Neural progenitor cell (in vitro differentiated cells): ENCODE data around the gene NUCB1. TPM values are rescaled to one million over a fixed set of nuclear protein-coding genes. Genes with fewer than 3 reads are reported as not detected.
A peak's percentile ranks its signal among the peaks of the same experiment; 100 is the strongest.

Source experiments
- DNase-seq: peaks from one replicate; pipeline ENCODE4 v3.0.0-alpha.2; 2016; ENCODE audit warnings: low spot score
- H2AFZ ChIP-seq: fragments of 200-600 bp; sonication (generic); replicated peaks from 2 replicates; pipeline ENCODE4 v1.6.1; 2016; ENCODE audit warnings: antibody characterized with exemption
- H3F3A ChIP-seq: fragments of 200-600 bp; sonication (generic); 2 replicates; pipeline ENCODE4 v1.6.1; 2016; ENCODE audit warnings: antibody characterized with exemption, low read depth
- H3K27ac ChIP-seq: fragments of 200-600 bp; sonication (generic); 2 replicates; pipeline ENCODE4 v1.5.1; 2016; ENCODE audit warnings: mild to moderate bottlenecking
- H3K27me3 ChIP-seq: fragments of 200-600 bp; sonication (generic); 2 replicates; pipeline ENCODE4 v1.6.1; 2016; ENCODE audit warnings: mild to moderate bottlenecking, moderate library complexity
- H3K36me3 ChIP-seq: fragments of 200-600 bp; sonication (generic); 2 replicates; pipeline ENCODE4 v1.5.1; 2016
- H3K4me1 ChIP-seq: fragments of 200-600 bp; sonication (generic); 2 replicates; pipeline ENCODE4 v1.6.1; 2016; ENCODE audit warnings: mixed run types
- H3K4me2 ChIP-seq: fragments of 200-600 bp; sonication (generic); 2 replicates; pipeline ENCODE4 v1.6.1; 2016
- H3K4me3 ChIP-seq: fragments of 200-600 bp; sonication (generic); 2 replicates; pipeline ENCODE4 v1.5.1; 2016
- H3K79me2 ChIP-seq: fragments of 200-600 bp; sonication (generic); 2 replicates; pipeline ENCODE4 v1.6.1; 2016; ENCODE audit warnings: low read depth
- H3K9ac ChIP-seq: fragments of 200-600 bp; sonication (generic); 2 replicates; pipeline ENCODE4 v1.6.1; 2016
- H3K9me3 ChIP-seq: fragments of 200-600 bp; sonication (generic); 2 replicates; pipeline ENCODE4 v1.5.1; 2016; ENCODE audit warnings: low read depth
- H4K20me1 ChIP-seq: fragments of 200-600 bp; sonication (generic); 2 replicates; pipeline ENCODE4 v1.6.1; 2016; ENCODE audit warnings: low read depth
- H3K27ac Mint-ChIP-seq: 3 replicates; pipeline ENCODE4 v1.8.0; 2021; ENCODE audit warnings: mixed read lengths
- H3K27me3 Mint-ChIP-seq: 2 replicates; pipeline ENCODE4 v1.8.0; 2022; ENCODE audit warnings: low read depth, mild to moderate bottlenecking, inconsistent platforms, moderate library complexity, mixed read lengths; ENCODE audit not compliant: insufficient read depth
- H3K36me3 Mint-ChIP-seq: 3 replicates; pipeline ENCODE4 v1.8.0; 2021; ENCODE audit warnings: mixed read lengths
- H3K4me1 Mint-ChIP-seq: 3 replicates; pipeline ENCODE4 v1.8.0; 2021; ENCODE audit warnings: mixed read lengths
- H3K4me3 Mint-ChIP-seq: 3 replicates; pipeline ENCODE4 v1.8.0; 2021; ENCODE audit warnings: mild to moderate bottlenecking, moderate library complexity, mixed read lengths
- H3K9me3 Mint-ChIP-seq: 3 replicates; pipeline ENCODE4 v1.8.0; 2020; ENCODE audit warnings: mixed read lengths
- EZH2 ChIP-seq: fragments of 200-600 bp; sonication (generic); IDR thresholded peaks from 2 replicates; pipeline ENCODE4 v1.6.1; 2017; ENCODE audit warnings: antibody characterized with exemption, mild to moderate bottlenecking, moderate library complexity
- EZH2phosphoT487 ChIP-seq: fragments of 200-600 bp; sonication (generic); IDR thresholded peaks from 2 replicates; pipeline ENCODE4 v1.6.1; 2017; ENCODE audit warnings: antibody characterized with exemption
- total RNA-seq: library from RNA; depleted of rRNA; stranded (reverse); fragments of >200 nt; gene quantifications from 2 replicates; pipeline ENCODE4 v1.2.3, GENCODE V29; 2015; ENCODE audit warnings: low replicate concordance
- TF ChIP-seq, protein P1 (sequence below): fragments of 200-600 bp; sonication (generic); IDR thresholded peaks from 2 replicates; pipeline ENCODE4 v1.5.1; 2017; ENCODE audit warnings: antibody characterized with exemption, mild to moderate bottlenecking

NUCB1 gene
- total RNA-seq, 1 donor from 2014 or later, result 73.5 TPM

DNA sequence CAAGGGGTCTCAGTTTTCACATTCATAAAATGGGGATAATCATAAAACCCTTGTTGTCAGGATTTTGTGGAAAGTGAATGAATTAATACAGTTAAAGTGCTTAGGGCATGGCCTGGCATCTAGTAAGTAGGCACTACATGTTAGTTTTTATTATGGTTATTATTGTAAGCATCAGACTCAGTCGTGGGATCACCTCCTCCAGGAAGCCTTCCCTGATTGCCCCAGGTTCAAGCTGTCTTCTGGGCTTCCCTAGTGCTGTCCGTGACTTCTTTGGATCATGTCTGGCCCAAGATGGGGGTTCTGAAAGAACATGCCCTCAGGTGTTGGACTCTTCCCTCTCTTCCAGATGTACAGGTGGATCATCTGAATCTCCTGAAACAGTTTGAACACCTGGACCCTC is 10.7 kb downstream of the NUCB1 start:
- Mint-ChIP-seq H3K9me3 (no peaks in the 10 kb centered on the region), H3K36me3 (peaks cover 30% of the 10 kb centered on the region), H3K4me1 (no peaks in the 10 kb centered on the region), H3K4me3 (no peak overlapping the region), H3K27me3 (peaks cover 2% of the 10 kb centered on the region), H3K27ac (no peak overlapping the region)
- no peaks in the 10 kb centered on the region for H3K9me3 ChIP-seq
- no peaks in the 10 kb centered on the region for H3K27me3 ChIP-seq
- no peaks in the 10 kb centered on the region for H3K36me3 ChIP-seq
- no peak overlapping the region for H3K27ac ChIP-seq
- H4K20me1 ChIP-seq, result no peaks in the 10 kb centered on the region
- H3K4me1 ChIP-seq, result no peaks in the 10 kb centered on the region
- no peaks in the 10 kb centered on the region for H3F3A ChIP-seq
- no peak overlapping the region for H3K4me2 ChIP-seq
- no peak for DNase-seq
- TF ChIP-seq EZH2 (no peak), EZH2phosphoT487 (no peak)
- TF ChIP-seq, protein P1, sequence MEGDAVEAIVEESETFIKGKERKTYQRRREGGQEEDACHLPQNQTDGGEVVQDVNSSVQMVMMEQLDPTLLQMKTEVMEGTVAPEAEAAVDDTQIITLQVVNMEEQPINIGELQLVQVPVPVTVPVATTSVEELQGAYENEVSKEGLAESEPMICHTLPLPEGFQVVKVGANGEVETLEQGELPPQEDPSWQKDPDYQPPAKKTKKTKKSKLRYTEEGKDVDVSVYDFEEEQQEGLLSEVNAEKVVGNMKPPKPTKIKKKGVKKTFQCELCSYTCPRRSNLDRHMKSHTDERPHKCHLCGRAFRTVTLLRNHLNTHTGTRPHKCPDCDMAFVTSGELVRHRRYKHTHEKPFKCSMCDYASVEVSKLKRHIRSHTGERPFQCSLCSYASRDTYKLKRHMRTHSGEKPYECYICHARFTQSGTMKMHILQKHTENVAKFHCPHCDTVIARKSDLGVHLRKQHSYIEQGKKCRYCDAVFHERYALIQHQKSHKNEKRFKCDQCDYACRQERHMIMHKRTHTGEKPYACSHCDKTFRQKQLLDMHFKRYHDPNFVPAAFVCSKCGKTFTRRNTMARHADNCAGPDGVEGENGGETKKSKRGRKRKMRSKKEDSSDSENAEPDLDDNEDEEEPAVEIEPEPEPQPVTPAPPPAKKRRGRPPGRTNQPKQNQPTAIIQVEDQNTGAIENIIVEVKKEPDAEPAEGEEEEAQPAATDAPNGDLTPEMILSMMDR, result no peak
- no peak overlapping the region for H3K9ac ChIP-seq
- no peak overlapping the region for H3K4me3 ChIP-seq
- no peaks in the 10 kb centered on the region for H3K79me2 ChIP-seq
- H2AFZ ChIP-seq, result no peak overlapping the region

DNA sequence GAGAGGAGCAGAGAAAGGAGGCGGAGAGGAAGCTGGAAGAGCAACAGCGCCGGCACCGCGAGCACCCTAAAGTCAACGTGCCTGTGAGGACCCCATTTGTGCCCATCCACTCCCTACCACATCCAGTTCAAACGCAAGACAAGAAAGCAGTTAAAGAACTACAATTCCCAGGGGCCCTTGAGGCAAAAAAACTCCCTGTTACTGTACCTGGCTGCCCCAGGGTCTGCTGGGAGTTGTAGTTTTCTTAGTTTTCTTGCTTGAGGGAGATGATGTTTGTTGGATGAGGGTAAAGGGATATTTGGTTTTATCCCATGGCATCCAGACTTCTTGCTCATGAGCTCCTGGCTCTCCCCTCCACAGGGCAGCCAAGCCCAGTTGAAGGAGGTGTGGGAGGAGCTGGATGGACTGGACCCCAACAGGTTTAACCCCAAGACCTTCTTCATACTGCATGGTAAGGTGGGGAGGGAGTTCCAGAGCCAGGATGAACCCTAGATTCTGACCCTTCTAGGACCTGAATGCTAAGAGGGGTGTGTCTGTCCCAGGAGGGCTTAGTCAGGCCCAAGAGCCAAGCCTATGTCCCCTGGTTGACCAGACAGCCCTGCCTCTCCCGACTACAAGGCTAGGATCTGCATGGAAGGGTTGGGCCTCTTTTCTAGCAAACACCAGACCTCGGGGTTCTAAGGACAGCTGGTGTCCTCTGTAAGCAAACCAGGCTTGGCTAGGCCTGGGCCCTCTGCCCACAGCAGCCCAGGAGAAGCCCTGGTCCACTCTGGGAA is 13.2 kb downstream of the NUCB1 start:
- Histone ChIP-seq H3K9ac (no peak overlapping the region), H3K27me3 (no peaks in the 10 kb centered on the region), H3K4me3 (no peak overlapping the region), H3K4me1 (no peaks in the 10 kb centered on the region), H3F3A (no peaks in the 10 kb centered on the region), H3K4me2 (no peak overlapping the region), H4K20me1 (no peaks in the 10 kb centered on the region), H3K36me3 (no peaks in the 10 kb centered on the region), H3K9me3 (no peaks in the 10 kb centered on the region), H2AFZ (no peak overlapping the region), H3K27ac (no peak overlapping the region), H3K79me2 (no peaks in the 10 kb centered on the region)
- Mint-ChIP-seq H3K27ac (no peak overlapping the region), H3K36me3 (peaks cover 32% of the 10 kb centered on the region), H3K4me1 (no peaks in the 10 kb centered on the region), H3K27me3 (peaks cover 2% of the 10 kb centered on the region), H3K4me3 (no peak overlapping the region), H3K9me3 (no peaks in the 10 kb centered on the region)
- DNase-seq, result peak; percentile 59
- TF ChIP-seq EZH2 (no peak), EZH2phosphoT487 (no peak)
- TF ChIP-seq, protein P1, result no peak

DNA sequence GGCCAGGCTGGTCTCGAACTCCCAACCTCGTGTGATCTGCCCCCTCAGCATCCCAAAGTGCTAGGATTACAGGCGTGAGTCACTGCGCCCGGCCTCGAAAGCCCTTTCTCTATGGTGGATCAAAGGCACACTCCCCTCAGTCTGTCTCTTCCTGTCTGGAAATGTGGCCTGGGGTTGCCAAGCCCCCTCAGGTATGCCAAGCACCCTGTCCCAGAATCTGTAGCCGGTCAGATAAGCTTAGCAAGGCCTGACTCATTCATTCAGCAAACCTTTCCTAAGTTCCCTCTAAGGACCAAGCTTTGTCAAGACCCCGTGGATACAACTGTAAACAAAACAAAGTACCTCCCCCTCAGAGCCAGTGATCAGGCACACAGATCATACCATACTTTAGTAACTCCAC is 14.1 kb downstream of the NUCB1 start:
- H3K4me3 ChIP-seq, result no peak overlapping the region
- peak overlapping the region; percentile 50 for H3K4me3 Mint-ChIP-seq
- no peak overlapping the region for H3K9ac ChIP-seq
- DNase-seq, result no peak
- no peaks in the 10 kb centered on the region for H4K20me1 ChIP-seq
- no peaks in the 10 kb centered on the region for H3F3A ChIP-seq
- TF ChIP-seq EZH2 (no peak), EZH2phosphoT487 (no peak)
- TF ChIP-seq, protein P1, result no peak
- H3K4me1 ChIP-seq, result no peaks in the 10 kb centered on the region
- H2AFZ ChIP-seq, result no peak overlapping the region
- peaks cover 2% of the 10 kb centered on the region for H3K27me3 Mint-ChIP-seq
- H3K9me3 ChIP-seq, result no peaks in the 10 kb centered on the region
- no peaks in the 10 kb centered on the region for H3K79me2 ChIP-seq
- H3K27ac Mint-ChIP-seq, result no peak overlapping the region
- H3K27ac ChIP-seq, result no peak overlapping the region
- no peaks in the 10 kb centered on the region for H3K9me3 Mint-ChIP-seq
- H3K36me3 ChIP-seq, result no peaks in the 10 kb centered on the region
- no peaks in the 10 kb centered on the region for H3K27me3 ChIP-seq
- H3K4me2 ChIP-seq, result no peak overlapping the region
- no peaks in the 10 kb centered on the region for H3K4me1 Mint-ChIP-seq
- peaks cover 37% of the 10 kb centered on the region for H3K36me3 Mint-ChIP-seq
